Neutrophil (primary cell): ENCODE results near the gene CMKLR1.

Experiments
- H3K27ac ChIP-seq: fragments of 200-600 bp; sonication (generic); 2 replicates; pipeline ENCODE4 v1.5.1; 2016; ENCODE audit warnings: mild to moderate bottlenecking, moderate library complexity
- H3K27me3 ChIP-seq: fragments of 200-600 bp; sonication (generic); 2 replicates; pipeline ENCODE4 v1.6.0; 2016; ENCODE audit warnings: mild to moderate bottlenecking
- H3K36me3 ChIP-seq: fragments of 200-600 bp; sonication (generic); 2 replicates; pipeline ENCODE4 v1.5.1; 2017
- H3K4me1 ChIP-seq, 2 experiments: fragments of 200-600 bp in 1 of 2; sonication (generic) in 1 of 2; 1 replicate in 1 of 2; 2 replicates in 1 of 2; pipeline versions ENCODE4 v1.5.1 to v1.6.1; 2013 to 2016; ENCODE audit warnings: low read depth in 1 of 2, low read length in 1 of 2, mild to moderate bottlenecking in 1 of 2, moderate library complexity in 1 of 2; ENCODE audit not compliant: control insufficient read depth in 1 of 2, insufficient read depth in 1 of 2
- H3K4me3 ChIP-seq, 2 experiments: fragments of 200-600 bp in 1 of 2; sonication (generic) in 1 of 2; 1 replicate in 1 of 2; 2 replicates in 1 of 2; pipeline ENCODE4 v1.5.1; 2013 to 2016; ENCODE audit warnings: low read depth in 1 of 2, low read length in 1 of 2, mild to moderate bottlenecking in 1 of 2, moderate library complexity in 1 of 2
- H3K9me3 ChIP-seq: fragments of 200-600 bp; sonication (generic); 2 replicates; pipeline ENCODE4 v1.5.1; 2016
- CTCF ChIP-seq: fragments of 200-600 bp; sonication (generic); IDR thresholded peaks from 2 replicates; pipeline ENCODE4 v1.5.1; 2016; ENCODE audit warnings: antibody characterized with exemption

CMKLR1 gene

GRCh38 chr12:108307006-108307405 is 32.1 kb downstream of the CMKLR1 start:
- H3K4me3 ChIP-seq: no peak overlapping the region
- H3K36me3 ChIP-seq: no peaks in the 10 kb centered on the region
- TF ChIP-seq CTCF: no peak
- no peaks in the 10 kb centered on the region for H3K9me3 ChIP-seq
- peaks cover 20% of the 10 kb centered on the region for H3K27me3 ChIP-seq
- no peaks in the 10 kb centered on the region for H3K4me1 ChIP-seq
- no peak overlapping the region for H3K27ac ChIP-seq

- Histone ChIP-seq H3K4me3 (no peak overlapping the region), H3K9me3 (no peaks in the 10 kb centered on the region), H3K27ac (no peak overlapping the region), H3K36me3 (no peaks in the 10 kb centered on the region), H3K27me3 (peaks cover 20% of the 10 kb centered on the region), H3K4me1 (no peaks in the 10 kb centered on the region)
- no peak for TF ChIP-seq CTCF
These were observed 32.6 kb downstream of the CMKLR1 start for GRCh38 chr12:108306506-108306905.

GRCh38 chr12:108305991-108306501 is 33.1 kb downstream of the CMKLR1 start:
- H3K27me3 ChIP-seq: peaks cover 20% of the 10 kb centered on the region
- H3K27ac ChIP-seq: no peak overlapping the region
- H3K4me3 ChIP-seq: no peak overlapping the region
- no peaks in the 10 kb centered on the region for H3K36me3 ChIP-seq
- no peaks in the 10 kb centered on the region for H3K9me3 ChIP-seq
- H3K4me1 ChIP-seq: no peaks in the 10 kb centered on the region
- no peak for TF ChIP-seq CTCF

GRCh38 chr12:108305520-108305919 is 33.6 kb downstream of the CMKLR1 start:
- H3K9me3 ChIP-seq: no peaks in the 10 kb centered on the region
- no peaks in the 10 kb centered on the region for H3K36me3 ChIP-seq
- peaks cover 20% of the 10 kb centered on the region for H3K27me3 ChIP-seq
- H3K27ac ChIP-seq: no peak overlapping the region
- H3K4me3 ChIP-seq: no peak overlapping the region
- H3K4me1 ChIP-seq: no peaks in the 10 kb centered on the region
- no peak for TF ChIP-seq CTCF

GRCh38 chr12:108304633-108305032 is 34.5 kb downstream of the CMKLR1 start:
- no peak for TF ChIP-seq CTCF
- H3K9me3 ChIP-seq: no peaks in the 10 kb centered on the region
- no peaks in the 10 kb centered on the region for H3K36me3 ChIP-seq
- no peak overlapping the region for H3K27ac ChIP-seq
- no peaks in the 10 kb centered on the region for H3K4me1 ChIP-seq
- H3K4me3 ChIP-seq: no peak overlapping the region
- peaks cover 20% of the 10 kb centered on the region for H3K27me3 ChIP-seq

GRCh38 chr12:108303703-108304102 is 35.4 kb downstream of the CMKLR1 start:
- H3K9me3 ChIP-seq: no peaks in the 10 kb centered on the region
- H3K27ac ChIP-seq: no peak overlapping the region
- no peaks in the 10 kb centered on the region for H3K36me3 ChIP-seq
- no peaks in the 10 kb centered on the region for H3K4me1 ChIP-seq
- H3K4me3 ChIP-seq: no peak overlapping the region
- no peak for TF ChIP-seq CTCF
- H3K27me3 ChIP-seq: peaks cover 20% of the 10 kb centered on the region
